GM20431 (cell line): ENCODE measurements around the gene SNX5.

Experiments
- in situ Hi-C: fragments of 300-500 bp; cut with MseI, MboI; formaldehyde crosslinking; loops from one replicate; pipeline ENCODE4 v1.15.0; 2020; ENCODE audit warnings: low sequenced_read_pairs; ENCODE audit not compliant: unreplicated experiment

Gene SNX5

GRCh38 chr20:17925141-17925939 is 43.3 kb downstream of the SNX5 start:
- in situ Hi-C loops = no loop called here

- in situ Hi-C loops = no loop called here
These were observed 46.8 kb downstream of the SNX5 start for GRCh38 chr20:17921774-17922173.

- in situ Hi-C loops = no loop called here
These were observed 49.4 kb downstream of the SNX5 start for GRCh38 chr20:17919149-17919548.

GRCh38 chr20:17917832-17918618 is 50.6 kb downstream of the SNX5 start:
- in situ Hi-C loops = no loop called here

GRCh38 chr20:17916433-17916891 is 52.1 kb downstream of the SNX5 start:
- in situ Hi-C loops = no loop called here

- in situ Hi-C loops = no loop called here
These were observed 53.6 kb downstream of the SNX5 start for GRCh38 chr20:17914957-17915356.

- in situ Hi-C loops = no loop called here
These were observed 55.7 kb downstream of the SNX5 start for GRCh38 chr20:17912916-17913315.

GRCh38 chr20:17911927-17912326 is 56.7 kb downstream of the SNX5 start:
- in situ Hi-C loops = no loop called here

GRCh38 chr20:17910828-17911294 is 57.7 kb downstream of the SNX5 start:
- in situ Hi-C loops = no loop called here

GRCh38 chr20:17909869-17910321 is 58.7 kb downstream of the SNX5 start:
- in situ Hi-C loops = no loop called here

- in situ Hi-C loops = no loop called here
These were observed 63.0 kb downstream of the SNX5 start for GRCh38 chr20:17905544-17905943.

- in situ Hi-C loops = no loop called here
These were observed 64.6 kb downstream of the SNX5 start for GRCh38 chr20:17904027-17904426.

GRCh38 chr20:17902531-17903083 is 66.0 kb downstream of the SNX5 start:
- in situ Hi-C loops = no loop called here

- in situ Hi-C loops = no loop called here
These were observed 66.6 kb downstream of the SNX5 start for GRCh38 chr20:17901971-17902370.

GRCh38 chr20:17898548-17898994 is 70.0 kb downstream of the SNX5 start:
- in situ Hi-C loops = loop anchor here (25.0 kb wide), 2 partner anchors 211 to 361 kb away; partner anchors contain the start of genes BANF2, BFSP1 and RRBP1

- in situ Hi-C loops = loop anchor here (25.0 kb wide), 2 partner anchors 210 to 360 kb away; partner anchors contain the start of genes BANF2, BFSP1 and RRBP1
These were observed 70.9 kb downstream of the SNX5 start for GRCh38 chr20:17897566-17898307.

- in situ Hi-C loops = loop anchor here (25.0 kb wide), 2 partner anchors 210 to 360 kb away; partner anchors contain the start of genes BANF2, BFSP1 and RRBP1
These were observed 71.7 kb downstream of the SNX5 start for GRCh38 chr20:17896771-17897369.

GRCh38 chr20:17896193-17896723 is 72.3 kb downstream of the SNX5 start:
- in situ Hi-C loops = loop anchor here (25.0 kb wide), 2 partner anchors 209 to 359 kb away; partner anchors contain the start of genes BANF2, BFSP1 and RRBP1
